CD4-positive, alpha-beta T cell treated with Interleukin-6 at 100 ng/mL for 8 hours (primary cell): ENCODE data around the gene STK32C.
"Not testable (repeated sequence)": the region's sequence is repeated elsewhere in the genome, so short reads cannot be mapped to it uniquely, and the experiment has no call there.

ENCODE experiments used
- DNase-seq: peaks from one replicate; pipeline ENCODE4 v3.0.0-alpha.2; 2020; ENCODE audit warnings: mixed read lengths, low spot score

The STK32C gene

DNA sequence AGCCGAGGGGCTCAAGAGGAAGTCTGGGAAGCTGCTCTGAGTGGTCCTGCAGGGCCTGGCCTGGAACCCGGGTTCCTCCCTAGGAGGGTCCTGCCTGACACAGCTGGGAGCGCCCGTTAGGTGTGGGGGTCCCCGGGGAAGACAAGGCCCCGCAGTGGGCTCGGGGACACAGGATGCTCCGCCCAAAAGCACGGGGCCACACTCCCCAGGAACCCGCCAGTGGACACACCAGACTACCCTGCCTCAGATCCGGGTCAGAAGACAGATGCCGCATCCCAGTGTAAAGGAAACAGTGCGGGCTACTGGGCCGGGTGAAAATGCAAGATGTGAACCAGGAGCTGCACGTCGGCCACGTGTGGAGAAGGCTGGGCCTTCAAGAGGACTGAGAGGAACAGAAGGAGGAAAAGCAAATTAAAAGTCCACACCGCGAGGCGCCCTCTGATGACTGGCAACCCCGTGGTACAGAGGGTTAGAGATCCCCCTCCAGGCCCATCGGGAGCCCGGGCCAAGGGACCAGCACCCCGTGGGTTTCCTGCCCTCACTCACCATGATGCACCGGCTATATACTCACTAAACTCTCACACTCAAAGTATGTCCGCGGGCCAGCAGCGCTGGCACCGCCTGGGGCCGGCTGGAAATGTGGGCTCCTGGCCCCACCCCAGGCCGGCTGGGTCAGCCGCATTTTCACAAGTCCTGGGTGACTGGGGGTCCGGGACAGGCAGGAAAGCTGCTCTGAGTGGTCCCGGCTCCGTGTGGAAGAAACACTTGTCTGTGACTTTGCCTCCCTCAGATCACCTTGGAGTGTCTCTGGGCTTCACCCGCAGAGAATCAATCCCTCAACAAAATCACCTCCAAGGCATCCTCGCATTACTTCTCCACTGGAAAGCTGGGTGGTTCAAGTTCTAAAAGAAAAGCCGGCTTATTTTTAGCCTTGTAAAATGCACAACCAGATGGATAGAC is 6.1 kb downstream of the STK32C start:
- no peak for DNase-seq

- no peak for DNase-seq
Observed at GRCh38 chr10:132300582-132300981, 7.2 kb downstream of the STK32C start.

- no peak for DNase-seq
Observed at GRCh38 chr10:132299371-132300336, 8.1 kb downstream of the STK32C start.

GRCh38 chr10:132298038-132298881 is 9.5 kb downstream of the STK32C start:
- DNase-seq = no peak

GRCh38 chr10:132297526-132297925 is 10.2 kb downstream of the STK32C start:
- no peak for DNase-seq

DNA sequence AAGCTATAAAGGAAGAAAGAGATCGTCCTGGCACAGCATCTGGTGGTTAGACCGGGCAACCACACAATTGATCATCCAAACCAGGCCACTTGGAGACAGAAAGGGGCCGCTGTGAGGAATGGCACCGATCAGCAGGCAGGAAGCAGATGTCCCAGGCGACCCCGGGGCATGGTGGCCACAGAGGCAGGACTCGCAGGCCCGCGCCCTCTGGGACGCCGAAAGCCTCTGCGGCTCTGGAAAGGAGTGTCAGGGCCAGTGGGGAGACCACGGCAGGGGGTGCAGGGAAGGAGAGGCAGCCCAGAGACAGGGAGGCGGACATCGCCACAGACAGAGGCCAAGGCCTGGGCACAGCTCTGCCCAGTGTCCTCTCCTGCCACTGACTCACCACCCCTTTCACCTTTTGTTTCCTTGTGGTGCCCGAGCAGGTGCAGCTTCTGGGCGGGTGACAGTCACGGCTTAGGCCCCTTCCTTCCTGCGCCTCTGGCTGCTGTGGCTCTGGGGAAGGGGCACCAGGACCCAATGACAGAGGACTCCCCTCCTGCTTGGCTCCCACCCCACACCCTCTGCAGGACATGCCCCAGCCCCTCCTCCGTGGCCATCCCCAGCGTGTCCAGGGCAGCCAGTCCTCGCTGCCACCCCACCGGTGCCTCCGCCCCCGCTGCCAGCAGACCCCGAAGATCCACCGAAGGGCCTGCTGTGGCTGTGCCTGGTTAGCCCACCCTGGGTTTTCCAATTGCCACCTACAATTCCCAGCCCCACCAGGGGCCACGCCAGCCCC is 10.9 kb downstream of the STK32C start:
- no peak for DNase-seq

DNA sequence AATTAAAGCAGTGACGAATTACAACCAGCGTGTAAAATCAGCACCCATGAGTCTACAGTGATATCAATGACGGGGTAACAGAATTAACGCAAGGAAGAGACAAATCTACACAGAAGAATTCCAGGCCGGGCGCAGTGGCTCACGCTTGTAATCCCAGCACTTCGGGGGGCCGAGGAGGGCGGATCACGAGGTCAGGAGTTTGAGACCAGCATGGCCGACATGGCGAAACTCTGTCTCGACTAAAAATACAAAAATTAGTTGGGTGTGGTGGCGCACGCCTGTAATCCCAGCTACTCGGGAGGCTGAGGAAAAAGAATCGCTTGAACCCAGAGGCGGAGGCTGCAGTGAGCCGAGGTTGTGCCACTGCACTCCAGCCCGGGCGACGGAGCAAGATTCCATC is 12.3 kb downstream of the STK32C start:
- DNase-seq = not testable (repeated sequence)

- DNase-seq = no peak
Observed at GRCh38 chr10:132294561-132295318, 13.0 kb downstream of the STK32C start.

- no peak for DNase-seq
Observed at GRCh38 chr10:132293813-132294520, 13.8 kb downstream of the STK32C start.

DNA sequence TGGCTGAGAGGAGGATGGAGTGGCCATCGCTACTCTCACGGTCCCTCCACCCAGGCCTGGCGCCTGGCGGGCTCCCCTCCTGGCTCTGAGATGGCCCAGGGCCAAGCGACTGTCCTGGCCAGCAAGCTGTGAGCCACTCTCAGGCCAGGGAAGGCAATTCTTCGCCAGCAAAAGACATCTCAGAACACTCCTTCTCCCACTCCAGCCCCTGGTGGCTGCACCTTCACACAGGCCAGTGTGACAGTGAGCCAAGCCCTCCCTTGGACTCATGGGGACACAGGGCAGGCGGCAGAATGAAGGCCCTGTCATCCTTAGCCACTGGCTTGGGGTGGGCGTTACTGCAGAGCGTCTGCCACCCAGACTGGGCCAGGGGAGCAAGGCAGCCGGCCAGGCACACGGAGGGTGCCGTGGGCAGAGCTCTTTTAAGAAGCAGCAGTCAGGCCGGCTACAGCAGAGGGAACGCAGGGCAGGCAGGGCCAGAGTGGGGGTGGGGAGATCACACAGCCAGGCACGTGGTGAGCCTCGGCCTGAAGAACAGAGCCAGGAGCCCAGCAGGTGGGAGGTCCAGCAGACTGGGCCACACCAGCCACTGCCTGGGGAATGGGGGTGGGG is 14.4 kb downstream of the STK32C start:
- no peak for DNase-seq

DNA sequence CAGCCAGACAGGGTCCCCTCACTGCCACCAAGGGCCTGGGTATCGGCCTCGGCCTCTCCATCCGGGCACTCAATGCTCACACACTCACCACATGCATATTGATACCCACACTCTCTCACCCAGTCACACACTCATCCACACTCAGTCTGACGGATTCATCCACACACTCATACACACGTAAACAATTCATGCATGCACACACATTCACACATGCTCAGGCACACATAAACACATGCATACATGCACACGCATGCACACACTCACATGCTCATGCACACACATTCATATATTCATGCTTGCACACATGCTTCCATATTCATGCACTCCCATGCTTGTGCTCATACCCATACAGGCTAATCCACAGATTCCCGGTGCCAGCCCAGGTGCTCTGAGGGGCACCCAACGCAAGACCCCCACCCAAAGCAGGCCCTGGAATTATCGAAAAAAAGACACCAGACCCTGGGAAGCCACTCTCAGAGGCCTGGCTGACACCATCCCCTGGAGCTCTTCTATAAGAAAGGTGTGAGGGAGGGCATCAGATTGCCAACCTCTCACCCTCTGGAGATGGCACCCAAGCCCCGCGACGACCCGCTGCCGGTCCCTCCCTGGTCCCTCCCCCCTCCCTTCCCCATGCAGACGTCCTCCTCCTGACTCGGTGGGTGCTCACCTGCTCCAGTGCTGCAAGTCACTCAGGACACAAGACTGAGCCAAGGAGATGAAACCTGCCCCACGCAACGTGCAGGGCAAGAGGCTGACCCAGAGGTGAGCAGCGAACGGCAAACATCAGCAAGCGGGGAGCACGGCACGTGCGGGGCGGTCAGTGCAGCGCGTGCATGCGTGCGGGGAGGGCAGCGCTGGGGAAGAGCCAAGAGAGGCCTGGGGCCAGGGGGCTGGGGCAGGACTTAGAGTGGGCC is 15.2 kb downstream of the STK32C start:
- no peak for DNase-seq

DNA sequence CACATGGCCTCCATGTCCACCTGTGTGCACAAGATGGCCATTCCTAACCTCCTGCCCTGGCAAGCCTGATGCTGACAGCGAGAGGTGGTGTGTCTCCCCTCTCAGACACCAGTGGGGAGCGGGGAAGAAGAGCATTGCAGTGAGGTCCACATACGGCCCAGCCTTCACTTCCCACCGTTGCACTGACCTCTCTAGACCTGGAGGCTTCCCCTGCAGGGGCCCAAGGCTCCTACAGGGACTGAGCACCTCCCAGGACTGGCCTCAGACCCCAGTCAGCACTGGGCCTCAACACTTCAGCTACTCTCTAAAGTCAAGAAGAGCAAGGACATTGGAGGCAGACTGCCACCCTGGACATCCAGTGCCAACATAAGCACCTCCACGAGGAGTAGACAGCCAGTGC is 15.9 kb downstream of the STK32C start:
- DNase-seq = no peak

- DNase-seq = no peak
Observed at GRCh38 chr10:132290631-132291030, 17.1 kb downstream of the STK32C start.

DNA sequence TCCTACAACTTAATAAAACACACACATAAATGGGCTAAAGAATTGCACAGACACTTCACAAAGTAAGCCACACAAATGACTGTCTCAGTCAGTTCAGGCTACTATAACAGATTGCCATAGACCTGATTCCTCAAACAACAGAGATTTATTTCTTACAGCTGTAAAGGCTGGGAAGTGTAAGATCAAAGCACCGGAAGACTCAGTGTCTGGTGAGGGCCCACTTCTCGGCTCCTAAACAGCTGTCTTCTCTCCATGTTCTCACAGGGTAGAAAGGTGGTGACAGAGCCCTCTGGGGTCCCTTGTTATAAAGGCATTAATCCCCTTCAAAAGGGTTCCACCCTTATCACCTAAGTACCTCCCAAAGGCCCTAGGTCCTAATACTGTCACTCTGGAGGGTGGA is 18.3 kb downstream of the STK32C start:
- no peak for DNase-seq

GRCh38 chr10:132283604-132284382 is 24.0 kb downstream of the STK32C start:
- no peak for DNase-seq

DNA sequence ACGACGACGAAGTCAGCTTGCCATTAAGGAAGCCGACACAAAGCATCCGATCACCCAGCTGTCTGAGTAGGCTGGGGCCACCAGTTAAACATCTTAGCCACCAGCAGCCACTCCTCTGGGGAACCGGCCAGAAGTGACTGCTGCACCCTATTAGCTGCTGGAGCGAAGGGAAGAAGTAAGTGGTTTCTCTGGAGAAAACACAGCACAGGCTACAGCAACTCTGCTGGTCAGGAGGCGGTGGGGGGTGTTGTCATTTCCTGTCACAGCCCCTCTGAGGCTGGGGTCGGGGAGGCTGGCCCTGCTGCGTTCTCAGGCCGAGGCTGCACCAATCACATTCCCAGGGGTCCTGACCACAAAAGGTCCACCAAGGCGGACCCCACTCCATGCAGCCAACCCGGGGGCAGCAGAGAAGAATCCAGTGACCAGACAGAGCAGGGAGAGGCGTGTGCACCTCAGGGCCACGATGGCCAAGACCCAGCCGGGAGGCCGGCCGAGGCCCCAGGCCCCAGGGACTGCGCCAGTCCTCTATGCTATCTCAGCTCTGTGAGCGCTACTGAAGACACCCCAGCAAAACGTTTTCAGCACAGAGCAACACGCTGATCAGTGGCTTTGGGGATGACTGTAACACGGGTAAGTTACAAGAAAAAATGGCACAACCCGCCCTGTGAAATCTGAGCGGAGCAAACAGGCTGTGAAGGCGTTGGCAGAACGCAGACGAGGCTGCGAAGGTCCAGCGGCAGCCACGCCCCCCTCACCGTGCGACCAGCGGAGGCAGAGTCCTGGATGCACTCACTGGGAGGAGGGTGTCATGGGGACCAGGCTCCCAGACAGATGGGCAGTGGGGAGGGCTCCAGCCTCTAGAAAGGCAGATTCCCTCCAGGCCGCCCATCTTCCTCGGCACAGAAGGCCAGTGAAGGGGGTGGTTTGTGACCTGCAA is 24.8 kb downstream of the STK32C start:
- no peak for DNase-seq
